ENCODE measurements around the gene CGB2. TPM values are rescaled to one million over a fixed set of nuclear protein-coding genes. Genes with fewer than 3 reads are reported as not detected.

Gene CGB2
- total RNA-seq, 1 experiment from 2014 or later: not detected

- Histone ChIP-seq H3K27me3 (ENCODE audit: insufficient read depth, low read depth) (no peaks in the 10 kb centered on the region), H3K9me2 (ENCODE audit: insufficient read depth) (no peaks in the 10 kb centered on the region), H4K20me1 (ENCODE audit: insufficient read depth) (peaks cover 7% of the 10 kb centered on the region), H2AFZ (no peak overlapping the region), H3K4me2 (no peak overlapping the region), H3K4me3 (no peak overlapping the region), H3K79me2 (ENCODE audit: low read depth) (peaks cover 10% of the 10 kb centered on the region), H3K4me1 (replicated peaks; ENCODE audit: insufficient read depth) (no peaks in the 10 kb centered on the region), H3K9me3 (ENCODE audit: insufficient read depth, low read depth) (no peaks in the 10 kb centered on the region), H3F3A (ENCODE audit: insufficient read depth, low read depth) (no peaks in the 10 kb centered on the region; the same call in 1 of the 2 replicates), H3K27ac (no peak overlapping the region), H3K36me3 (ENCODE audit: low read depth) (no peaks in the 10 kb centered on the region; the same call in 1 of the 2 replicates)
- DNase-seq: no peak
- ChIA-PET CTCF (no interaction called here), POLR2A (ENCODE audit: unreplicated experiment) (no interaction called here)
- intact Hi-C loops (cut with micrococcal nuclease; ENCODE audit: unreplicated experiment): no loop called here
- BruUV-seq (replicated peaks): no TSS peak
- no peak for TF ChIP-seq CTCF (conservative IDR thresholded peaks at IDR 0.05)
- TF ChIP-seq EZH2 (IDR thresholded peaks at IDR 0.05; ENCODE audit: low read depth): no peak
Observed at GRCh38 chr19:49081273-49081672, 49.6 kb downstream of the CGB2 start.

Small RNA genes lying within 50 kb of the gene (microRNA-seq; reads per million reads assigned to microRNA genes)
- not detected for gene MIR6798 (ENCODE audit: borderline number of aligned reads, borderline replicate concordance)

Other genes with a start within 250 kb of the CGB2 start
- 69.7 and 70.5 TPM in 2 replicates for gene BCAT2, start 220.9 kb upstream of the CGB2 start, total RNA-seq (2021)
- gene HSD17B14, start 195.4 kb upstream of the CGB2 start, total RNA-seq (2021): 20.7 and 33.6 TPM in 2 replicates
- 0.79 and 1.8 TPM in 2 replicates for gene PLEKHA4, start 163.3 kb upstream of the CGB2 start, total RNA-seq (2021)
- gene PPP1R15A, start 159.5 kb upstream of the CGB2 start, total RNA-seq (2021): 49.5 and 53.6 TPM in 2 replicates
- gene TULP2, start 133.1 kb upstream of the CGB2 start, total RNA-seq (2021): not detected in 2 replicates
- gene NUCB1, start 131.6 kb upstream of the CGB2 start, total RNA-seq (2021): 185 and 216 TPM in 2 replicates
- gene DHDH, start 98.2 kb upstream of the CGB2 start, total RNA-seq (2021): 2.0 and 2.4 TPM in 2 replicates
- gene BAX, start 77.0 kb upstream of the CGB2 start, total RNA-seq (2021): 140 and 198 TPM in 2 replicates
- gene FTL, start 66.6 kb upstream of the CGB2 start, total RNA-seq (2021): 3,402 and 3,822 TPM in 2 replicates
- 47.5 and 54.2 TPM in 2 replicates for gene GYS1, start 38.6 kb upstream of the CGB2 start, total RNA-seq (2021)
- gene RUVBL2, start 38.0 kb upstream of the CGB2 start, total RNA-seq (2021): 175 and 179 TPM in 2 replicates
- 1.6 and 3.5 TPM in 2 replicates for gene LHB, start 14.8 kb upstream of the CGB2 start, total RNA-seq (2021)
- not detected in 2 replicates for gene CGB3, start 7.6 kb upstream of the CGB2 start, total RNA-seq (2021)
- 0.83 TPM in 1 of 2 replicates, not detected in the other for gene CGB1, start 5.0 kb downstream of the CGB2 start, total RNA-seq (2021)
- 1.1 and 1.9 TPM in 2 replicates for gene CGB5, start 12.0 kb downstream of the CGB2 start, total RNA-seq (2021)
- 1.0 and 5.3 TPM in 2 replicates for gene CGB8, start 17.2 kb downstream of the CGB2 start, total RNA-seq (2021)
- gene CGB7, start 25.9 kb downstream of the CGB2 start, total RNA-seq (2021): 4.8 and 6.8 TPM in 2 replicates
- gene NTF4, start 32.9 kb downstream of the CGB2 start, total RNA-seq (2021): 14.0 and 18.6 TPM in 2 replicates
- gene KCNA7, start 40.8 kb downstream of the CGB2 start, total RNA-seq (2021): not detected in 2 replicates
- 151 and 199 TPM in 2 replicates for gene SNRNP70, start 53.6 kb downstream of the CGB2 start, total RNA-seq (2021)
- 6.5 and 7.0 TPM in 2 replicates for gene LIN7B, start 82.5 kb downstream of the CGB2 start, total RNA-seq (2021)
- gene C19orf73, start 87.3 kb downstream of the CGB2 start, total RNA-seq (2021): 1.5 and 3.0 TPM in 2 replicates
- gene PPFIA3, start 87.7 kb downstream of the CGB2 start, total RNA-seq (2021): 8.3 and 10.1 TPM in 2 replicates
- gene HRC, start 123.5 kb downstream of the CGB2 start, total RNA-seq (2021): 0.50 TPM in 1 of 2 replicates, not detected in the other
- gene TRPM4, start 125.9 kb downstream of the CGB2 start, total RNA-seq (2021): 43.8 and 62.3 TPM in 2 replicates

Data from PC-9 (cell line).